AG09309 (cell line): ENCODE measurements around the gene FCN3.
A peak's percentile ranks its signal among the peaks of the same experiment; 100 is the strongest.

Source experiments
- DNase-seq: peaks from one replicate; pipeline ENCODE4 v3.0.0-alpha.2; 2010; ENCODE audit warnings: low read depth
- H3K4me3 ChIP-seq: 2 replicates; pipeline ENCODE4 v1.5.1; 2011; ENCODE audit warnings: mild to moderate bottlenecking, low read depth, low read length, moderate library complexity; ENCODE audit not compliant: control insufficient read depth
- TF ChIP-seq, protein P1 (sequence below): IDR thresholded peaks from 2 replicates; pipeline ENCODE4 v1.5.1; 2011; ENCODE audit warnings: mild to moderate bottlenecking, low read depth, low read length, inconsistent platforms; ENCODE audit not compliant: insufficient read depth, control insufficient read depth; ENCODE audit errors: missing control alignments

Gene FCN3

DNA sequence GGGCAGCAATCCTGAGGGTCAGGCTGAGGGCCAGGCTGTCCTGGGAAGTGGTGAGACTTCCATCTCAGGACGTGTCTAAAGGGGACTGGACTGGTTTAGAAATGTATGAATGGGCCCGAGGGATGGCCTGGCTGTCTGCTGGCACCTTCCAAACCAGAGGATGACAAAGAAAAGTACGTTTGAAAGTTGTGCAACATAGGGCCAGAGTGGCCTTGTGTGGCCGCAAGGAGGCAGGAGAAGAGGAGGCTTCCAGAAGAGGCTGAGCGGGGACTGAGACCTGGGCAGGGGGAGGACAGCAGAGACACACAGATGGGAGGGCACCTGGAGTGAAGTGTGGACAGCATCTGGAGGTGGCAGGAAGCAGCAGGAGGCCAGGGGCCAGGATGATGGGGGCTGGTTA lies 35.4 kb downstream of the FCN3 start:
- DNase-seq = no peak
- no peak overlapping the region for H3K4me3 ChIP-seq
- TF ChIP-seq, protein P1, sequence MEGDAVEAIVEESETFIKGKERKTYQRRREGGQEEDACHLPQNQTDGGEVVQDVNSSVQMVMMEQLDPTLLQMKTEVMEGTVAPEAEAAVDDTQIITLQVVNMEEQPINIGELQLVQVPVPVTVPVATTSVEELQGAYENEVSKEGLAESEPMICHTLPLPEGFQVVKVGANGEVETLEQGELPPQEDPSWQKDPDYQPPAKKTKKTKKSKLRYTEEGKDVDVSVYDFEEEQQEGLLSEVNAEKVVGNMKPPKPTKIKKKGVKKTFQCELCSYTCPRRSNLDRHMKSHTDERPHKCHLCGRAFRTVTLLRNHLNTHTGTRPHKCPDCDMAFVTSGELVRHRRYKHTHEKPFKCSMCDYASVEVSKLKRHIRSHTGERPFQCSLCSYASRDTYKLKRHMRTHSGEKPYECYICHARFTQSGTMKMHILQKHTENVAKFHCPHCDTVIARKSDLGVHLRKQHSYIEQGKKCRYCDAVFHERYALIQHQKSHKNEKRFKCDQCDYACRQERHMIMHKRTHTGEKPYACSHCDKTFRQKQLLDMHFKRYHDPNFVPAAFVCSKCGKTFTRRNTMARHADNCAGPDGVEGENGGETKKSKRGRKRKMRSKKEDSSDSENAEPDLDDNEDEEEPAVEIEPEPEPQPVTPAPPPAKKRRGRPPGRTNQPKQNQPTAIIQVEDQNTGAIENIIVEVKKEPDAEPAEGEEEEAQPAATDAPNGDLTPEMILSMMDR = no peak

DNA sequence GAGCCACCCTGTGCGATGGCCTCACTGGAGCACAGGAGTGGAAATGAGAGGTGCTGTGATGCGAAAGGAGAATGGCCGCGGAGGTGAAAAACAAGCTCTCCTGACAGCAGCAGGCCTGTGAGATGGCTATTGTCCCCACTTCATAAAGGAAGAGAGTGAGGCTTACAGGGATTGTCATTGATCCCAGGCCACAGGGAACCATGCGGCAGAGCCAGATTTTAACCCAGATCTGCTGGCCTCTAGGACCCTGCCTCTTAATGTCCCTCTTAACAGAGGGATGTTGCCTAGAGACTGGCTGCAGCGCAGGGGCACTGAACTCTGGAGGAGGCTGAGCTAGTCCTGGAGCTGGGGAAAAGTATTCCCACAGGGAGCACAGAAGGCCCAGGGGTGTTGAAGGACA lies 35.9 kb downstream of the FCN3 start:
- TF ChIP-seq, protein P1 = no peak
- DNase-seq = no peak
- no peak overlapping the region for H3K4me3 ChIP-seq

- no peak overlapping the region for H3K4me3 ChIP-seq
- DNase-seq = no peak
- TF ChIP-seq, protein P1 = no peak
These were observed 37.9 kb downstream of the FCN3 start for GRCh38 chr1:27336756-27337155.

DNA sequence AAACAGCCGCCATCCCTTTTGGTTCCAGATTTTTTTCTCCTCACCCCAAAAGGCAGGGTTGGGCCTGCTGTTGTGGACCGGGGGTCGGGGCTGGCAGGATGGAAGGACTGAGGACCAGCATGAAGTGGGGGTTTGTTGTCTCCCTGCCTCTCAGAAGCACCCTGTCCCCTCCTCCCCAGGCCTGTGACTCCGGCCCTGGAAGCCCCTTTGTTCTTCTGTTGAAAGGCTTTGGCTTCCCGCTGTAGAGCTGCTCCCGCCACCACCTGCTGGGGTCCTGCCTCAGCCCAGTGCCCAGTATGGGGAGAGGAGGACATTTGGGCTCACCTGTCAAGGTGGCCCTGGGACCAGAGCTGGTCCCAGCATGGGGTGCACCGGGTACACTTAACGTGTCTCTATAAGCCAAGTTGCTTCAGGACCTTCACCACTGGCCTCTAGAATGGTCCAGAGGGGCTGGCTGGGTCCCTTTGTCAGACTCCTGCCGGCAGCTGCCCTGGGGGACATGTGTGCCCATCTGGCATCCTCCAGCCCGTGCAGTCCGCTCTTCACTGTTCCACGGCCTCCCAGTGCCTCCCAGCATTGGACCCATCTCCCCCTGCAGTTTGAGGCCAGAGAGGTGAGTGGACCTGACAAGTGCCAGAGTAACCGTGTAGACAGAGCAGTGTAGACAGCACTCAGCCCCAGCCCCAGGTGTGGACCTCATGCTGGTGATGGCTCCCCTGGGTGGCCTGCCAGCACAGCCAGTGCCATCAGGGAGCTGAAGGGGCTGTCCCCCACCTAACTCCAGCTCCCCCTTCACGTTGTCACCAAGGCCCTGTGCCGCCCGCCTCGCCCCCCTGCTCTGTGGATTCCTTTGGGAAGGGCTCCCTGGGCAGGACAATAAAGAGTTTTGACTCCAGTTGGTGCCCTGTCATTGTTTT lies 38.9 kb downstream of the FCN3 start:
- TF ChIP-seq, protein P1 = no peak

DNA sequence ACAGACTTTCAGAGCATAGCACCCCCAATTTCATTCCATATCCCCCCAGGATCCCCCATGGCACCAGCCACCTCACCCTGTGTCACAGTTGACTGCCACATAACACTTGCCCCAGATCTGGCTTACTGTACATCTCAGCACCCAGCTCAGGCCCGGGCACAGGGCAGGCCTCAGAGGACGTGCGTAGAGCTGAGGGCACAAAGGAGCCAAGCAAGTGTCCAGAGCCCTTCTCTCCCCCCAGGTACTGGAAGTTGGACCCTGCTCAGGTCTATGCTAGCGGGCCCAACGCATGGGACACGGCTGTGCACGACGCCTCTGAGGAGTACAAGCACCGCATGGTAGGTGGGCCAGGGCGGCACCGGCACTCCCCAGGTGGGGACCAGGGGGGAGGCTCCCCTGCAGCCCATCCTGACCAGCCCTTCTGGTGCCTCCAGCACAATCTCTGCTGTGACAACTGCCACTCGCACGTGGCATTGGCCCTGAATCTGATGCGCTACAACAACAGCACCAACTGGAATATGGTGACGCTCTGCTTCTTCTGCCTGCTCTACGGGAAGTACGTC lies 40.8 kb downstream of the FCN3 start:
- H3K4me3 ChIP-seq = no peak overlapping the region
- DNase-seq = no peak
- TF ChIP-seq, protein P1 = no peak

More for the DNA sequence above, 38.9 kb downstream of the FCN3 start:
- H3K4me3 ChIP-seq = no peak overlapping the region
- no peak for DNase-seq

DNA sequence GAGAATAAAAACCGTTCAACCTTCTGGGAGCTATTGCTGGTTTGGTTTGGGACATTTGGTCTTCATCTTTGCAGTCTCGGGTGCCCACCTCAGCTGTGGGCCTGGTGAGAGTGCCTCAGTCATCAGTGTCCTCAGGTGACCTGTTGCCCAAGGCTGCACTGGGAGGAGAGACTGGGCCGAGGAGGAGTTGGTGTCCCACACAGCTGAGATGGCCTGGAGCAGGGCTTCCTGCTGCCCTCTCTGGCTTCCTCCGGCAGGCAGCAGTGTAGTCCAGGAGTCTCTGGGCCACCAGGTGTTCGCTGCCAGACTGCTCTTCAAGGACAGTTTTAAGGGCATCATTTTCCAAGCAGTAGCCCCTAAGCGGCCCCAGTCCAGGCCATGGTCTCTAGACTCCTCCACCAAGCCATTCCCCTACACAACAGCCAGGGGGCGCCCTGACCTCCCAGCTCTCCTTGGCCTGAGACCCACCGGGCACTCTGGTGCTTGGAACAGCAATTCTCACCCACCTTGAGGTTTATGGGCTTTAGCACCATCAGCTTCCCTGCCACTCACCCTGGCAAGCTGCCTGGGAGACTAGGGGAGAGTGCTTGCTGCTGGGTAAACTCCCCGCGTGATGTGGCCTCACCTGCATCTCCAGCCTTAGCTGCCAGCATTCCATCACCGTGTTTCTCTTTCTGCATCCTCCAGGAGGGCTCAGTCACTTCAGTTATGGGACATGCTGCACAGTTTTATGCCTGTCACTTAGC lies 41.9 kb downstream of the FCN3 start:
- H3K4me3 ChIP-seq = no peak overlapping the region
- TF ChIP-seq, protein P1 = peak; percentile 90
- no peak for DNase-seq
